Raji (cell line): ENCODE data around the gene ERLIN1.

Source experiments
- POLR2A ChIP-seq: IDR thresholded peaks from 2 replicates; pipeline ENCODE4 v1.6.1; 2011; ENCODE audit warnings: low read depth, low read length, control low read depth; ENCODE audit not compliant: insufficient read depth

Gene ERLIN1

DNA sequence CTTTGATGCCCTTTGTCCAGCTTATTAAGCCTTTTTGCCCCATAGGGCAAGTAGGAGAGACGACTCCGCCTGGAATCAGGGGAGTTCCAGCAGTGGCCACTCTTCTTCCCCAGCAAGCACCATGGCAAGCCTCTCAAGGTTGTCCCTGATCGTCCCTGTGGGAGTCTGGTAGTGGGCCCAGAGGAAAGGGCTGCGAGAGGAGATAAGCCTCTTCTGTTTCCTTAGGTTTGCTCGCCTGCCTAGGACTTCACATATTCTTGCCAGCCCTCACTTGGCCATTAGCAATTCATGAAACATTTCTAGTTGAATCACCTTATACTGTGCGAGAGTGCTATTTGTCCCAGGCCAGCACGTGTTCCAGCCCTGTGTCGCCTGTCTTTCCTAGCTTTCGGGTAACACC, 56.4 kb downstream of the ERLIN1 start:
- no peak for TF ChIP-seq POLR2A

DNA sequence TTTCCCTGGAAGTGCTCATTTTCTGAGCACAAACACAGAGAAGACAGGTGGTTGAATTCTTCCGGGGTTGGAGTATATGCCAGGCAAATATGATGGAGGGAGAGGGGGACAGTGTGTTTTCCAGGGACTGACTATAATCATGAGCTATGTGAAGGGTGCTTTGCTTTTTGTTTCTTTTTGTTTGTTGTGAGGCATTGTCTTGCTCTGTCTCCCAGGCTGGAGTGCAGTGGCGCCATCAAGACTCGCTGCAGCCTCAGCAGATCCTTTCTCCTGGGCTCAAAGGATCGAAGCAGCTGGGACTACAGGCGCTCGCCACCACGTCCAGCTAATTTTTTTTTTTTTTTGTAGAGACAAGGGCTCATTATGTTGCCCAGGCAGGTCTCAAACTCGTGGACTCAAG, 56.9 kb downstream of the ERLIN1 start:
- TF ChIP-seq POLR2A, result no peak

- no peak for TF ChIP-seq POLR2A
These were observed 61.7 kb downstream of the ERLIN1 start for GRCh38 chr10:100124097-100124496.

DNA sequence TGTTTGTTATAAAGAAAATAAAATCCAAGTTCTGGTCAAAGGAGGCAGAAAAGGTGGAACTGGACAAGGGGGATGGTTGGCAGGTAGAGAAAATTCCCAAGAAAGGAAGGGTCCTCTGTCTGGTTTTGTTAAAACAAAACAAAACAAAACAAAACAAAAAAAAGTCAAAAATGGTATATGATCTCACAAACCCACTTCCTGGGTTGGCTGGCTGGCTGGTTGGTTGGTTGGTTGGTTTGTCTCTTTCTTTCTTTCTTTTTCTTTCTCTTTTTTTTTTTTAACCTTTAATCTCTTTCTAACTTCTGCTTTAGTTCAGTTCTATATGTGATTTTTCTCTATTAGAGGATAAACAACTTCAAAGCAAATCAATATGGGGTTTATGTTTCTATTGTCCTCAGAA, 63.0 kb downstream of the ERLIN1 start:
- no peak for TF ChIP-seq POLR2A

DNA sequence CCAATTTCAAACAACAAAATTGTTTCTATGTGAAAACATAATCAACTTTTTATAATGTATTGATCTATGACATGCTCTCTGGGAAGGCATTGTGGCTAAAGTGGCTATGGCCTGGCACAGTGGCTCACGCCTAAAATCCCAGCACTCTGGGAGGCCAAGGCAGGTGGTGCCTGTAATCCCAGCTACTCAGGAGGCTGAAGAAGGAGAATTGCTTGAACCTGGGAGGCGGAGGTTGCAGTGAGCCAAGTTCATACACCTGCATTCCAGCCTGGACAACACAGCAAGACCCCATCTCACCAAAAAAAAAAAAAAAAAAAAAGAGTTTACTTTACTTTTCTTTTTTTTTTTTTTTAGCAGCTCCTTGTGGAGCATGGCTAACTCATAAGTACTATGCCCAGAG, 65.3 kb downstream of the ERLIN1 start:
- TF ChIP-seq POLR2A, result no peak

DNA sequence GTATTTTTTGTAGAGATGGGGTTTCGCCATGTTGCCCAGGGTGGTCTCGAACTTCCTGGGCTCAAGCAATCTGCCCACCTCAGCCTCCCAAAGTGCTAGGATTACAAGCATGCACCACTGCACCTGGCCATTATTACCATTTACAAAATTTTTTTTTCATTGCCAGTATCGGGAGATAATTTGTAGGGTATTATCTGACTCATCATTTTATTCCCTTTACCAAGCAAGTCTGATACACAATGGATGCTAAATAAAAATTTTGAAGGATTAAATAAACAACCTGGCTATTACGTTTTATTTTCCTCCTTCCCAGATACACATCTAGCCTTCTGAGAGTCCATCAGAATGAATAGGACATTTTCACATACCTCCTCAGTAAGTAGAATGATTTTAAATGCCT, 66.1 kb downstream of the ERLIN1 start:
- no peak for TF ChIP-seq POLR2A

GRCh38 chr10:100114976-100115770, 70.7 kb downstream of the ERLIN1 start:
- TF ChIP-seq POLR2A, result no peak

GRCh38 chr10:100114460-100114859, 71.4 kb downstream of the ERLIN1 start:
- no peak for TF ChIP-seq POLR2A

- peak; percentile 37; the same call in 1 of the 2 replicates for TF ChIP-seq POLR2A
These were observed 76.2 kb downstream of the ERLIN1 start for GRCh38 chr10:100109670-100110069.

DNA sequence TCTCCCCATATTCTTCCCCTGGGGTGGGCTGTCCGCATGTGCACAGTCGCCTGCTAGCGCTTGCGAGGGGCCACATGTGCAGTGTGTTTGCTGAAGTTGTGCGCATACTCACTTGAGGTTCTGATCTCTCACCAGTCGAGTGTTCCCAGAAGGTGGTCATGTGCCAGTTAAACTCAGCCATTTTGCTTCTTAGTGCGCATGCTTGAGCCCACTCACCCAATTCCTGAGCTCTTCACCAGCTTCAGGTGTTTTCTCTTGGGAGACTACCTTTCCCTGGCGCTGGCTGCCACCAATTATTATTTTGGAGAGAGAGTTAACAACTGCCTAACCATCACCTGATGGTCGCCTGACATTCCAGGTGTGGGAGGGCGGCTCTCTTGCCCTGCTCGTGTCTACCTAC, 79.0 kb downstream of the ERLIN1 start:
- no peak for TF ChIP-seq POLR2A

DNA sequence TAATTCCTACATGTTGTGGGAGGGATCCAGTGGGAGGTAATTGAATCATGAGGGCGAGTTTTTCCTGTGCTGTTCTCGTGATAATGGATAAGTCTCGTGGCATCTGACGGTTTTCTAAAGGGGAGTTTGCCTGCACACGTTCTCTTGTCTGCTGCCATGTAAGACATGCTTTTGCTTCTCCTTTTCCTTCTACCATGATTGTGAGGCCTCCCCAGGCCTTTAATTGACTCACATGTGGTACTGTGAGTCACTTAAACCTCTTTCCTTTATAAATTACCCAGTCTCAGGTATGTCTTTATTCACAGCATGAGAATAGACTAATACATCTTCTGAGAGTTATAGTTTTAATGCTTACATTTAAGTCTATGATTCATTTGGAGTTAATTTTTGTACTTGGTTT, 81.5 kb downstream of the ERLIN1 start:
- no peak for TF ChIP-seq POLR2A

- TF ChIP-seq POLR2A, result no peak
These were observed 82.2 kb downstream of the ERLIN1 start for GRCh38 chr10:100103581-100103980.

DNA sequence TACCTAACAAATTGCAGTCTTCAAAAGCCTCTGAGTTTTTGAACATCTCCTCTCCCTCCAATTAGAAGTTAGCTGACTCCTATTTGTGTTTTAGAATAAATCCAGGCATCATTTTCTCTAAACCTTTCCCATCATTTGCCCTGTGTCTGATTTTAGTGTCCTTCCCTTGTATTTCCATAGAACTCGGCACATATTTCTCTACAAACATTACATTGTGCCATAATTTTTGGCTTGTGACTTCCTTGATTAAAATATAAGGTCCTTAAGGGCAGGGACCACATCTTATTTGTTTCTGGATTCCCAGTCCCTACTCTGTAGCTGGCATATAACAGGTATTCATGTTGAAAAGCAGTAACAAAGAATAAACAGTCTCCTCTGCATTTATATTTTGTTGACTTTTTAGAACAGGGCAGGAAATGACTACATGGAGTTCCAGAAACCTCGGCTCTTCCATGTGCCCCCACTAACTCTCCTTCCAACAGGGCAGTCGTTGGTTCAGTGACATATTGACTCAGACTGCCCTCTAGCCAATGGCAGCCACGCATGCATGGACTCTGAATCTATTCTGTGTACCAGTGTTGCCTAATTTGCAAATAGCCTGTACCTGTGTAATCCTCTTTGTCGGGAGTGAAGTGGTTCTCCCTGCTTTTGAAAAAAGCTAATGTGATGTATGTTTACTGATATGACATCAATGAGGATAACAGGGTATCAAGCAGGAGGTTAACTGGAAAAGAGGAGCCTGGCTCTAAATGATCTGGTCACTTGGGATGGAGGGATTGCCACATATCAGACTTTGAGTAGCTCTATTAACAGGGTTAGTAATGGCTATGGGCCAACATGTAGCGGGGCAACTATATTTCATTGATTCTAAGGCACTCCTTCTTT, 84.4 kb downstream of the ERLIN1 start:
- no peak for TF ChIP-seq POLR2A

- no peak for TF ChIP-seq POLR2A
These were observed 85.1 kb downstream of the ERLIN1 start for GRCh38 chr10:100100651-100101184.
